ENCODE measurements around the gene FBLN1.

FBLN1 gene

GRCh38 chr22:45565171-45565570 is 62.5 kb downstream of the FBLN1 start:
- FAIRE-seq, result no peak
- TF ChIP-seq POU2F2 (IDR thresholded peaks at IDR 0.05; ENCODE audit: low read depth, low read length), result no peak
- no peak for TF ChIP-seq POLR2A (IDR thresholded peaks at IDR 0.05; ENCODE audit: low read depth, low read length)
- no peak for TF ChIP-seq TAF1 (IDR thresholded peaks at IDR 0.05; ENCODE audit: low read depth, low read length)
- no peak for TF ChIP-seq PAX5 (IDR thresholded peaks at IDR 0.05; ENCODE audit: insufficient read depth, low read length, severe bottlenecking)
- TF ChIP-seq POLR2AphosphoS5 (IDR thresholded peaks at IDR 0.05; ENCODE audit: low read depth, low read length), result no peak
- no peak for TF ChIP-seq SPI1 (IDR thresholded peaks at IDR 0.05; ENCODE audit: low read depth, low read length)
- DNase-seq (ENCODE audit: insufficient read length, low spot score), result no peak

- DNase-seq (ENCODE audit: insufficient read length, low spot score) (no peak), FAIRE-seq (no peak)
- TF ChIP-seq POLR2AphosphoS5 (IDR thresholded peaks at IDR 0.05; ENCODE audit: low read depth, low read length) (no peak), TAF1 (IDR thresholded peaks at IDR 0.05; ENCODE audit: low read depth, low read length) (no peak), POLR2A (IDR thresholded peaks at IDR 0.05; ENCODE audit: low read depth, low read length) (no peak)
Observed at GRCh38 chr22:45565973-45566372, 63.3 kb downstream of the FBLN1 start.

GRCh38 chr22:45568213-45568612 is 65.5 kb downstream of the FBLN1 start:
- TF ChIP-seq TAF1 (IDR thresholded peaks at IDR 0.05; ENCODE audit: low read depth, low read length), result no peak
- TF ChIP-seq POLR2A (IDR thresholded peaks at IDR 0.05; ENCODE audit: low read depth, low read length), result no peak
- no peak for TF ChIP-seq POLR2AphosphoS5 (IDR thresholded peaks at IDR 0.05; ENCODE audit: low read depth, low read length)
- no peak for TF ChIP-seq POU2F2 (IDR thresholded peaks at IDR 0.05; ENCODE audit: low read depth, low read length)
- TF ChIP-seq PAX5 (IDR thresholded peaks at IDR 0.05; ENCODE audit: insufficient read depth, low read length, severe bottlenecking), result no peak
- no peak for DNase-seq (ENCODE audit: insufficient read length, low spot score)
- no peak for FAIRE-seq

- no peak for TF ChIP-seq POLR2A (IDR thresholded peaks at IDR 0.05; ENCODE audit: low read depth, low read length)
- TF ChIP-seq SPI1 (IDR thresholded peaks at IDR 0.05; ENCODE audit: low read depth, low read length), result no peak
- no peak for TF ChIP-seq TAF1 (IDR thresholded peaks at IDR 0.05; ENCODE audit: low read depth, low read length)
- no peak for TF ChIP-seq PAX5 (IDR thresholded peaks at IDR 0.05; ENCODE audit: insufficient read depth, low read length, severe bottlenecking)
- TF ChIP-seq POLR2AphosphoS5 (IDR thresholded peaks at IDR 0.05; ENCODE audit: low read depth, low read length), result no peak
- no peak for TF ChIP-seq POU2F2 (IDR thresholded peaks at IDR 0.05; ENCODE audit: low read depth, low read length)
- FAIRE-seq, result no peak
- no peak for DNase-seq (ENCODE audit: insufficient read length, low spot score)
Observed at GRCh38 chr22:45571089-45571488, 68.4 kb downstream of the FBLN1 start.

- no peak for DNase-seq (ENCODE audit: insufficient read length, low spot score)
- TF ChIP-seq TAF1 (IDR thresholded peaks at IDR 0.05; ENCODE audit: low read depth, low read length) (no peak), POU2F2 (IDR thresholded peaks at IDR 0.05; ENCODE audit: low read depth, low read length) (no peak), POLR2A (IDR thresholded peaks at IDR 0.05; ENCODE audit: low read depth, low read length) (no peak), SPI1 (IDR thresholded peaks at IDR 0.05; ENCODE audit: low read depth, low read length) (no peak), POLR2AphosphoS5 (IDR thresholded peaks at IDR 0.05; ENCODE audit: low read depth, low read length) (no peak), PAX5 (IDR thresholded peaks at IDR 0.05; ENCODE audit: insufficient read depth, low read length, severe bottlenecking) (no peak)
Observed at GRCh38 chr22:45572444-45572843, 69.8 kb downstream of the FBLN1 start.

GRCh38 chr22:45574069-45574703 is 71.5 kb downstream of the FBLN1 start:
- no peak for DNase-seq (ENCODE audit: insufficient read length, low spot score)
- TF ChIP-seq SPI1 (IDR thresholded peaks at IDR 0.05; ENCODE audit: low read depth, low read length) (no peak), TAF1 (IDR thresholded peaks at IDR 0.05; ENCODE audit: low read depth, low read length) (no peak), PAX5 (IDR thresholded peaks at IDR 0.05; ENCODE audit: insufficient read depth, low read length, severe bottlenecking) (no peak), POLR2AphosphoS5 (IDR thresholded peaks at IDR 0.05; ENCODE audit: low read depth, low read length) (no peak), POLR2A (IDR thresholded peaks at IDR 0.05; ENCODE audit: low read depth, low read length) (no peak), POU2F2 (IDR thresholded peaks at IDR 0.05; ENCODE audit: low read depth, low read length) (no peak)
- no peak for FAIRE-seq

More at GRCh38 chr22:45572444-45572843, 69.8 kb downstream of the FBLN1 start:
- no peak for FAIRE-seq

GRCh38 chr22:45575173-45575572 is 72.5 kb downstream of the FBLN1 start:
- TF ChIP-seq POU2F2 (IDR thresholded peaks at IDR 0.05; ENCODE audit: low read depth, low read length) (no peak), SPI1 (IDR thresholded peaks at IDR 0.05; ENCODE audit: low read depth, low read length) (no peak), POLR2A (IDR thresholded peaks at IDR 0.05; ENCODE audit: low read depth, low read length) (no peak), POLR2AphosphoS5 (IDR thresholded peaks at IDR 0.05; ENCODE audit: low read depth, low read length) (no peak), TAF1 (IDR thresholded peaks at IDR 0.05; ENCODE audit: low read depth, low read length) (no peak), PAX5 (IDR thresholded peaks at IDR 0.05; ENCODE audit: insufficient read depth, low read length, severe bottlenecking) (no peak)
- no peak for DNase-seq (ENCODE audit: insufficient read length, low spot score)
- no peak for FAIRE-seq

- TF ChIP-seq POLR2A (IDR thresholded peaks at IDR 0.05; ENCODE audit: low read depth, low read length), result no peak
- TF ChIP-seq POLR2AphosphoS5 (IDR thresholded peaks at IDR 0.05; ENCODE audit: low read depth, low read length), result no peak
- TF ChIP-seq SPI1 (IDR thresholded peaks at IDR 0.05; ENCODE audit: low read depth, low read length), result no peak
- TF ChIP-seq TAF1 (IDR thresholded peaks at IDR 0.05; ENCODE audit: low read depth, low read length), result no peak
- TF ChIP-seq POU2F2 (IDR thresholded peaks at IDR 0.05; ENCODE audit: low read depth, low read length), result no peak
- TF ChIP-seq PAX5 (IDR thresholded peaks at IDR 0.05; ENCODE audit: insufficient read depth, low read length, severe bottlenecking), result no peak
- no peak for FAIRE-seq
- DNase-seq (ENCODE audit: insufficient read length, low spot score), result no peak
Observed at GRCh38 chr22:45575607-45576272, 73.1 kb downstream of the FBLN1 start.

GRCh38 chr22:45576273-45576625 is 73.6 kb downstream of the FBLN1 start:
- FAIRE-seq, result no peak

More at GRCh38 chr22:45576273-45576625, 73.6 kb downstream of the FBLN1 start:
- DNase-seq (ENCODE audit: insufficient read length, low spot score), result no peak
- TF ChIP-seq TAF1 (IDR thresholded peaks at IDR 0.05; ENCODE audit: low read depth, low read length) (no peak), POLR2A (IDR thresholded peaks at IDR 0.05; ENCODE audit: low read depth, low read length) (no peak), SPI1 (IDR thresholded peaks at IDR 0.05; ENCODE audit: low read depth, low read length) (no peak), POU2F2 (IDR thresholded peaks at IDR 0.05; ENCODE audit: low read depth, low read length) (no peak), PAX5 (IDR thresholded peaks at IDR 0.05; ENCODE audit: insufficient read depth, low read length, severe bottlenecking) (no peak), POLR2AphosphoS5 (IDR thresholded peaks at IDR 0.05; ENCODE audit: low read depth, low read length) (no peak)

Data from GM12891 (cell line).